Measurements from ENCODE around the gene PIP5K1A. TPM values are rescaled to one million over a fixed set of nuclear protein-coding genes. Genes with fewer than 3 reads are reported as not detected.

PIP5K1A gene
- total RNA-seq, 4 donors from 2014 or later: 46.7 to 78.2 (median 59.4) TPM

DNA sequence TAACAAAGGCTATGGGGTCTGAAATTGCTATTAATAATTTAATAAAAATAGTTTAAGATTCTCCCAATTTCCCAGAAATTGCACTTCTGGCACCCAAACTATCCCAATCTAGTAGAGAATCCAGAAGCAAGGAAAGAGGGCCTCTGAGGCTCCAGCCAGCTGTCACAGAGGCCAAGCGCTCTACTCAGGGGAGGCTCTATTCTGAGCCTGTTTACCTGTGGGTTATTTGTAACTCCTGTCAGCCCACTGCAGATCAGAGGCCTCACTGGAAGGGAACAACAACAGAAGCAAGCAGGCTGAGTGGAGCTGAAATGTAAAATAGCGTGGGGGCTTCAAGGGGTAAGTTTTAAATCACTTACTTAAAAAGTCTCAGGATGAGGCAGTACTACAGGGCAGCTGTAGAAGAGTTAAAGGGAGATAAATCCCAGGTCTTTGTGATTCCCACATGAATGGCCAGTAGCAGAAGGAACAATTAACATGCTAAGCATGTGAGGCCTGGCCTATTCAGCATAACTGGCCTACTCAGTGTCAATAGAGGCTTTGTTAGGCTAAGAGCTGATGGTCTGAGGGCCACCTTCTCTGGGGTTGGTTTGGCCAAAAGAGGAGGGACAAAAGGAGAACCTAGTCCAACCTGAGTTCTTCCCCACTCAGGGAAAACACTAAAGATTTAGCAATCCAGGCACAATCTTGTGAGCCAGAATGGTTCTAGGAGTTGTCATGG lies 96.5 kb downstream of the PIP5K1A start:
- in situ Hi-C loops (cut with MboI; ENCODE audit: low pct_ligation_motif_present in 1 of 4, low pct_unique_long_range_greater_than_20kb in 1 of 4, low sequenced_read_pairs in 3 of 4): loop anchor here in 1 of 4 donors (5.0 kb wide), 1 partner anchor 47 kb away; no protein-coding TSS in a partner anchor

More for the DNA sequence above, 96.5 kb downstream of the PIP5K1A start:
- Histone ChIP-seq H3K9me3 (no peaks in the 10 kb centered on the region), H3K27me3 (no peaks in the 10 kb centered on the region), H3K27ac (no peak overlapping the region), H3K36me3 (peaks cover 0 to 86% (median 30%) of the 10 kb centered on the region in 4 donors), H3K4me3 (no peak overlapping the region), H3K4me1 (no peaks in the 10 kb centered on the region)
- intact Hi-C loops (cut with DNase I; ENCODE audit: low total_unique reads): no loop called here
- WGBS, 2 donors (ENCODE audit: low coverage in 1 of 2): 94% methylated on average over 2 of the region's 2 CpGs; no CpG with 5 or more reads in 1 of the 2 donors
- DNase-seq: no peak
- TF ChIP-seq POLR2A (IDR thresholded peaks at IDR 0.05) (no peak), CTCF (IDR thresholded peaks at IDR 0.05) (no peak), POLR2AphosphoS5 (IDR thresholded peaks at IDR 0.05) (no peak), EP300 (IDR thresholded peaks at IDR 0.05; ENCODE audit: low read depth) (no peak)

Other genes with a start within 250 kb of the PIP5K1A start
- 100 to 1,000 TPM in 2 of 4 donors, 10 to 100 TPM in 2; 35.2 to 142 (median 101) TPM for gene CERS2, start 223.7 kb upstream of the PIP5K1A start, total RNA-seq
- gene ANXA9, start 216.3 kb upstream of the PIP5K1A start, total RNA-seq: under 1 TPM in 1 of 4 donors, not detected in 3; 0.32 TPM
- gene MINDY1, start 191.7 kb upstream of the PIP5K1A start, total RNA-seq: 10 to 100 TPM; 27.7 to 66.2 (median 54.8) TPM
- gene PRUNE1, start 190.1 kb upstream of the PIP5K1A start, total RNA-seq: 10 to 100 TPM in 3 of 4 donors, 1 to 10 TPM in 1; 9.0 to 80.4 (median 26.8) TPM
- 1 to 10 TPM in 2 of 4 donors, under 1 TPM in 1, not detected in 1; 0.68 to 10.0 (median 2.5) TPM for gene BNIPL, start 162.0 kb upstream of the PIP5K1A start, total RNA-seq
- gene C1orf56, start 150.8 kb upstream of the PIP5K1A start, total RNA-seq: 1 to 10 TPM; 1.5 to 3.7 (median 2.8) TPM
- 10 to 100 TPM; 34.4 to 90.2 (median 57.5) TPM for gene CDC42SE1, start 138.9 kb upstream of the PIP5K1A start, total RNA-seq
- gene MLLT11, start 138.2 kb upstream of the PIP5K1A start, total RNA-seq: 1 to 10 TPM in 3 of 4 donors, not detected in 1; 1.2 to 3.2 (median 1.3) TPM
- 10 to 100 TPM in 3 of 4 donors, 1 to 10 TPM in 1; 9.6 to 19.8 (median 10.2) TPM for gene GABPB2, start 127.8 kb upstream of the PIP5K1A start, total RNA-seq
- 10 to 100 TPM in 1 of 4 donors, 1 to 10 TPM in 3; 1.8 to 16.3 (median 2.9) TPM for gene SEMA6C, start 51.9 kb upstream of the PIP5K1A start, total RNA-seq
- 1 to 10 TPM; 2.0 to 5.2 (median 4.2) TPM for gene TNFAIP8L2, start 41.9 kb upstream of the PIP5K1A start, total RNA-seq
- gene LYSMD1, start 32.6 kb upstream of the PIP5K1A start, total RNA-seq: 10 to 100 TPM in 1 of 4 donors, 1 to 10 TPM in 3; 1.4 to 15.7 (median 7.3) TPM
- 10 to 100 TPM in 3 of 4 donors, 1 to 10 TPM in 1; 9.0 to 35.4 (median 25.1) TPM for gene SCNM1, start 32.4 kb upstream of the PIP5K1A start, total RNA-seq
- not detected for gene TMOD4, start 22.6 kb upstream of the PIP5K1A start, total RNA-seq
- 10 to 100 TPM in 3 of 4 donors, 1 to 10 TPM in 1; 4.9 to 26.6 (median 20.1) TPM for gene VPS72, start 8.4 kb upstream of the PIP5K1A start, total RNA-seq
- 100 to 1,000 TPM in 1 of 4 donors, 10 to 100 TPM in 3; 41.9 to 111 (median 79.5) TPM for gene PSMD4, start 56.2 kb downstream of the PIP5K1A start, total RNA-seq
- gene ZNF687, start 83.7 kb downstream of the PIP5K1A start, total RNA-seq: 10 to 100 TPM; 24.5 to 41.9 (median 31.5) TPM
- 10 to 100 TPM; 68.0 to 95.9 (median 79.8) TPM for gene PI4KB, start 128.9 kb downstream of the PIP5K1A start, total RNA-seq
- 10 to 100 TPM; 17.7 to 61.0 (median 35.4) TPM for gene RFX5, start 148.7 kb downstream of the PIP5K1A start, total RNA-seq
- 1,000 to 10,000 TPM; 1,079 to 3,856 (median 3,214) TPM for gene SELENBP1, start 174.2 kb downstream of the PIP5K1A start, total RNA-seq
- gene PSMB4, start 201.0 kb downstream of the PIP5K1A start, total RNA-seq: 100 to 1,000 TPM in 3 of 4 donors, 10 to 100 TPM in 1; 84.4 to 188 (median 140) TPM